T47D (cell line): ENCODE results near the gene PIK3C2G.
A peak's percentile ranks its signal among the peaks of the same experiment; 100 is the strongest.

Experiments used
- DNase-seq, 2 experiments: peaks; one replicate each; pipeline versions ENCODE4 v3.0.0 to v3.0.0-alpha.2; 2011 to 2012; ENCODE audit warnings: low read depth in 1 of 2, low spot score in 1 of 2
- JUND ChIP-seq: IDR thresholded peaks from 2 replicates; pipeline ENCODE4 v1.6.1; 2012; ENCODE audit warnings: low read depth
- in situ Hi-C: cut with HindIII; loops from 2 replicates; pipeline ENCODE4 v1.10.0; 2016; ENCODE audit warnings: low sequenced_read_pairs, low pct_unique_long_range_greater_than_20kb

PIK3C2G gene

GRCh38 chr12:18368594-18368993, 107.3 kb downstream of the PIK3C2G start:
- no peak for TF ChIP-seq JUND
- in situ Hi-C loops, result no loop called here
- DNase-seq, result no peak

GRCh38 chr12:18373181-18373580, 111.9 kb downstream of the PIK3C2G start:
- no peak for TF ChIP-seq JUND
- no peak for DNase-seq
- in situ Hi-C loops, result no loop called here

- DNase-seq, result no peak
- in situ Hi-C loops, result no loop called here
- no peak for TF ChIP-seq JUND
Observed at GRCh38 chr12:18375131-18375530, 113.8 kb downstream of the PIK3C2G start.

- no peak for TF ChIP-seq JUND
- in situ Hi-C loops, result no loop called here
- no peak for DNase-seq
Observed at GRCh38 chr12:18375583-18375982, 114.3 kb downstream of the PIK3C2G start.

- in situ Hi-C loops, result no loop called here
- no peak for DNase-seq
- no peak for TF ChIP-seq JUND
Observed at GRCh38 chr12:18382236-18382885, 121.0 kb downstream of the PIK3C2G start.

- DNase-seq, result peak; percentile 37 to 78
- no peak for TF ChIP-seq JUND
- in situ Hi-C loops, result no loop called here
Observed at GRCh38 chr12:18383203-18383602, 121.9 kb downstream of the PIK3C2G start.

- no peak for TF ChIP-seq JUND
- in situ Hi-C loops, result no loop called here
- DNase-seq, result no peak
Observed at GRCh38 chr12:18387706-18388105, 126.4 kb downstream of the PIK3C2G start.

GRCh38 chr12:18389820-18390219, 128.5 kb downstream of the PIK3C2G start:
- in situ Hi-C loops, result no loop called here
- no peak for DNase-seq
- no peak for TF ChIP-seq JUND

- DNase-seq, result no peak
- TF ChIP-seq JUND, result no peak
- in situ Hi-C loops, result no loop called here
Observed at GRCh38 chr12:18391151-18391550, 129.8 kb downstream of the PIK3C2G start.

GRCh38 chr12:18394742-18395141, 133.4 kb downstream of the PIK3C2G start:
- no peak for DNase-seq
- in situ Hi-C loops, result no loop called here
- TF ChIP-seq JUND, result no peak

GRCh38 chr12:18400186-18400585, 138.9 kb downstream of the PIK3C2G start:
- in situ Hi-C loops, result no loop called here
- DNase-seq, result no peak
- TF ChIP-seq JUND, result no peak

GRCh38 chr12:18402872-18403611, 141.7 kb downstream of the PIK3C2G start:
- TF ChIP-seq JUND, result no peak
- no peak for DNase-seq
- in situ Hi-C loops, result no loop called here

GRCh38 chr12:18411453-18411852, 150.1 kb downstream of the PIK3C2G start:
- TF ChIP-seq JUND, result no peak
- no peak for DNase-seq
- in situ Hi-C loops, result no loop called here

- DNase-seq, result no peak
- TF ChIP-seq JUND, result no peak
- in situ Hi-C loops, result no loop called here
Observed at GRCh38 chr12:18414671-18415070, 153.4 kb downstream of the PIK3C2G start.
